Measurements from ENCODE around the gene MAP4K4. TPM values are rescaled to one million over a fixed set of nuclear protein-coding genes. Genes with fewer than 3 reads are reported as not detected.

The MAP4K4 gene
- polyA plus RNA-seq, 1 experiment, result 53.5 TPM

GRCh38 chr2:101779190-101779589 is 81.7 kb downstream of the MAP4K4 start:
- DNase-seq (ENCODE audit: low read depth), result no peak
- CTCF ChIA-PET, result interaction anchor here (0.7 to 1.4 kb wide), 2 partner anchors 14 to 78 kb away, joined by 3 to 5 read pairs; no protein-coding TSS in a partner anchor
- POLR2A ChIA-PET, result interaction anchor here (0.6 kb wide), 1 partner anchor 392 kb away, joined by 14 read pairs; no protein-coding TSS in a partner anchor
- no peak for TF ChIP-seq CTCF (IDR thresholded peaks at IDR 0.05; ENCODE audit: insufficient read depth, low read depth, low read length)
- Histone ChIP-seq H3K36me3 (ENCODE audit: control insufficient read depth, insufficient read depth, low read length) (no peaks in the 10 kb centered on the region), H3K27me3 (ENCODE audit: control insufficient read depth, insufficient read depth, low read length) (no peaks in the 10 kb centered on the region), H3K4me3 (ENCODE audit: low read depth, low read length) (no peak overlapping the region)

GRCh38 chr2:101779656-101780055 is 82.1 kb downstream of the MAP4K4 start:
- no peaks in the 10 kb centered on the region for H3K27me3 ChIP-seq (ENCODE audit: control insufficient read depth, insufficient read depth, low read length)
- no peak for TF ChIP-seq CTCF (IDR thresholded peaks at IDR 0.05; ENCODE audit: insufficient read depth, low read depth, low read length)
- no peak for DNase-seq (ENCODE audit: low read depth)
- H3K36me3 ChIP-seq (ENCODE audit: control insufficient read depth, insufficient read depth, low read length), result no peaks in the 10 kb centered on the region
- CTCF ChIA-PET, result interaction anchor here (0.7 to 1.4 kb wide), 2 partner anchors 13 to 79 kb away, joined by 3 to 5 read pairs; no protein-coding TSS in a partner anchor
- no peak overlapping the region for H3K4me3 ChIP-seq (ENCODE audit: low read depth, low read length)
- POLR2A ChIA-PET, result interaction anchor here (0.6 kb wide), 1 partner anchor 393 kb away, joined by 14 read pairs; no protein-coding TSS in a partner anchor

GRCh38 chr2:101781326-101781725 is 83.8 kb downstream of the MAP4K4 start:
- Histone ChIP-seq H3K36me3 (ENCODE audit: control insufficient read depth, insufficient read depth, low read length) (no peaks in the 10 kb centered on the region), H3K4me3 (ENCODE audit: low read depth, low read length) (no peak overlapping the region), H3K27me3 (ENCODE audit: control insufficient read depth, insufficient read depth, low read length) (no peaks in the 10 kb centered on the region)
- TF ChIP-seq CTCF (IDR thresholded peaks at IDR 0.05; ENCODE audit: insufficient read depth, low read depth, low read length), result no peak
- DNase-seq (ENCODE audit: low read depth), result no peak
- CTCF ChIA-PET, result interaction anchor here (2.4 kb wide), 1 partner anchor 10 kb away, joined by 15 read pairs; no protein-coding TSS in a partner anchor
- POLR2A ChIA-PET, result no interaction called here

GRCh38 chr2:101781791-101782426 is 84.4 kb downstream of the MAP4K4 start:
- no peaks in the 10 kb centered on the region for H3K36me3 ChIP-seq (ENCODE audit: control insufficient read depth, insufficient read depth, low read length)
- DNase-seq (ENCODE audit: low read depth), result no peak
- H3K27me3 ChIP-seq (ENCODE audit: control insufficient read depth, insufficient read depth, low read length), result no peaks in the 10 kb centered on the region
- CTCF ChIA-PET, result interaction anchor here (0.7 to 2.5 kb wide), 3 partner anchors 11 to 1178 kb away, joined by 3 to 15 read pairs (median 10); no protein-coding TSS in a partner anchor
- POLR2A ChIA-PET, result no interaction called here
- no peak overlapping the region for H3K4me3 ChIP-seq (ENCODE audit: low read depth, low read length)
- no peak for TF ChIP-seq CTCF (IDR thresholded peaks at IDR 0.05; ENCODE audit: insufficient read depth, low read depth, low read length)

GRCh38 chr2:101782427-101782792 is 84.9 kb downstream of the MAP4K4 start:
- Histone ChIP-seq H3K4me3 (ENCODE audit: low read depth, low read length) (no peak overlapping the region), H3K36me3 (ENCODE audit: control insufficient read depth, insufficient read depth, low read length) (no peaks in the 10 kb centered on the region), H3K27me3 (ENCODE audit: control insufficient read depth, insufficient read depth, low read length) (no peaks in the 10 kb centered on the region)
- ChIA-PET POLR2A (no interaction called here), CTCF (interaction anchor here (0.7 to 2.5 kb wide), 4 partner anchors 12 to 1178 kb away, joined by 3 to 15 read pairs (median 6); no protein-coding TSS in a partner anchor)
- TF ChIP-seq CTCF (IDR thresholded peaks at IDR 0.05; ENCODE audit: insufficient read depth, low read depth, low read length), result no peak
- no peak for DNase-seq (ENCODE audit: low read depth)

All from BJ (cell line).